ENCODE results near the gene GAL3ST2.
"Not testable (repeated sequence)": the region's sequence is repeated elsewhere in the genome, so short reads cannot be mapped to it uniquely, and the experiment has no call there.

The GAL3ST2 gene

GRCh38 chr2:241809383-241810306 lies 33.0 kb downstream of the GAL3ST2 start:
- peak; percentile 14 for DNase-seq (ENCODE audit: low spot score)

GRCh38 chr2:241810307-241811200 lies 33.9 kb downstream of the GAL3ST2 start:
- peak; percentile 17 for DNase-seq (ENCODE audit: low spot score)

- peak; percentile 28 for DNase-seq (ENCODE audit: low spot score)
These were observed 34.8 kb downstream of the GAL3ST2 start for GRCh38 chr2:241811201-241811951.

- DNase-seq (ENCODE audit: low spot score), result peak; percentile 7
These were observed 35.5 kb downstream of the GAL3ST2 start for GRCh38 chr2:241811952-241812729.

GRCh38 chr2:241812730-241813643 lies 36.4 kb downstream of the GAL3ST2 start:
- DNase-seq (ENCODE audit: low spot score), result peak; percentile 8

- DNase-seq (ENCODE audit: low spot score), result peak; percentile 18
These were observed 37.2 kb downstream of the GAL3ST2 start for GRCh38 chr2:241813644-241814392.

GRCh38 chr2:241814393-241814642 lies 37.7 kb downstream of the GAL3ST2 start:
- no peak for DNase-seq (ENCODE audit: low spot score)

- peak; percentile 6 for DNase-seq (ENCODE audit: low spot score)
These were observed 38.2 kb downstream of the GAL3ST2 start for GRCh38 chr2:241814643-241815476.

GRCh38 chr2:241815477-241816430 lies 39.1 kb downstream of the GAL3ST2 start:
- peak; percentile 8 for DNase-seq (ENCODE audit: low spot score)

- DNase-seq (ENCODE audit: low spot score), result peak; percentile 8
These were observed 40.0 kb downstream of the GAL3ST2 start for GRCh38 chr2:241816431-241817121.

- DNase-seq (ENCODE audit: low spot score), result peak; percentile 7
These were observed 40.7 kb downstream of the GAL3ST2 start for GRCh38 chr2:241817126-241817820.

GRCh38 chr2:241817821-241818215 lies 41.2 kb downstream of the GAL3ST2 start:
- not testable (repeated sequence) for DNase-seq (ENCODE audit: low spot score)

GRCh38 chr2:241818229-241818942 lies 41.8 kb downstream of the GAL3ST2 start:
- DNase-seq (ENCODE audit: low spot score), result no peak

- DNase-seq (ENCODE audit: low spot score), result no peak
These were observed 42.3 kb downstream of the GAL3ST2 start for GRCh38 chr2:241818943-241819270.

- not testable (repeated sequence) for DNase-seq (ENCODE audit: low spot score)
These were observed 43.5 kb downstream of the GAL3ST2 start for GRCh38 chr2:241819947-241820624.
